ENCODE results near the gene CCRL2.
A peak's percentile ranks its signal among the peaks of the same experiment; 100 is the strongest.
"Not testable (repeated sequence)": the region's sequence is repeated elsewhere in the genome, so short reads cannot be mapped to it uniquely, and the experiment has no call there.

CCRL2 gene

GRCh38 chr3:46383951-46384330, 23.1 kb upstream of the CCRL2 start:
- peak overlapping the region; percentile 93 for H3K27ac ChIP-seq (ENCODE audit: low read length)
- H3K36me3 ChIP-seq (replicated peaks; ENCODE audit: insufficient read depth, low read length), result no peaks in the 10 kb centered on the region
- H2AFZ ChIP-seq (ENCODE audit: low read length), result peak overlapping the region; percentile 32; the same call in 1 of the 2 replicates
- no peak for TF ChIP-seq EZH2phosphoT487 (IDR thresholded peaks at IDR 0.05; ENCODE audit: low read length)
- TF ChIP-seq, protein P1, sequence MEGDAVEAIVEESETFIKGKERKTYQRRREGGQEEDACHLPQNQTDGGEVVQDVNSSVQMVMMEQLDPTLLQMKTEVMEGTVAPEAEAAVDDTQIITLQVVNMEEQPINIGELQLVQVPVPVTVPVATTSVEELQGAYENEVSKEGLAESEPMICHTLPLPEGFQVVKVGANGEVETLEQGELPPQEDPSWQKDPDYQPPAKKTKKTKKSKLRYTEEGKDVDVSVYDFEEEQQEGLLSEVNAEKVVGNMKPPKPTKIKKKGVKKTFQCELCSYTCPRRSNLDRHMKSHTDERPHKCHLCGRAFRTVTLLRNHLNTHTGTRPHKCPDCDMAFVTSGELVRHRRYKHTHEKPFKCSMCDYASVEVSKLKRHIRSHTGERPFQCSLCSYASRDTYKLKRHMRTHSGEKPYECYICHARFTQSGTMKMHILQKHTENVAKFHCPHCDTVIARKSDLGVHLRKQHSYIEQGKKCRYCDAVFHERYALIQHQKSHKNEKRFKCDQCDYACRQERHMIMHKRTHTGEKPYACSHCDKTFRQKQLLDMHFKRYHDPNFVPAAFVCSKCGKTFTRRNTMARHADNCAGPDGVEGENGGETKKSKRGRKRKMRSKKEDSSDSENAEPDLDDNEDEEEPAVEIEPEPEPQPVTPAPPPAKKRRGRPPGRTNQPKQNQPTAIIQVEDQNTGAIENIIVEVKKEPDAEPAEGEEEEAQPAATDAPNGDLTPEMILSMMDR (IDR thresholded peaks at IDR 0.05; ENCODE audit: low read length), result no peak
- peaks cover 52% of the 10 kb centered on the region for H3F3A ChIP-seq (ENCODE audit: insufficient read depth, low read length)
- H3K79me2 ChIP-seq (ENCODE audit: low read length), result no peaks in the 10 kb centered on the region
- no peaks in the 10 kb centered on the region for H3K27me3 ChIP-seq (replicated peaks; ENCODE audit: insufficient read depth, low read length)
- H3K4me1 ChIP-seq (ENCODE audit: low read length), result peaks cover 68% of the 10 kb centered on the region
- H3K9me3 ChIP-seq (replicated peaks; ENCODE audit: insufficient read depth, low read length), result no peaks in the 10 kb centered on the region
- peak overlapping the region; percentile 17 for H3K4me3 ChIP-seq (ENCODE audit: low read length)
- H3K9me2 ChIP-seq (replicated peaks; ENCODE audit: insufficient read depth, low read length), result no peaks in the 10 kb centered on the region
- H4K20me1 ChIP-seq (ENCODE audit: insufficient read depth, low read length), result no peaks in the 10 kb centered on the region
- peak overlapping the region; percentile 72 for H3K4me2 ChIP-seq (ENCODE audit: low read depth, low read length)
- peak overlapping the region; percentile 54; the same call in 1 of the 2 replicates for H3K9ac ChIP-seq (ENCODE audit: low read length)
- DNase-seq, result peak; percentile 72

GRCh38 chr3:46386205-46386604, 20.9 kb upstream of the CCRL2 start:
- Histone ChIP-seq H3K4me3 (ENCODE audit: low read length) (no peak overlapping the region), H3K9me3 (replicated peaks; ENCODE audit: insufficient read depth, low read length) (no peaks in the 10 kb centered on the region), H3F3A (ENCODE audit: insufficient read depth, low read length) (peaks cover 41% of the 10 kb centered on the region), H3K27ac (ENCODE audit: low read length) (peak overlapping the region; percentile 85), H3K4me1 (ENCODE audit: low read length) (peaks cover 62% of the 10 kb centered on the region), H3K9me2 (replicated peaks; ENCODE audit: insufficient read depth, low read length) (no peaks in the 10 kb centered on the region), H3K36me3 (replicated peaks; ENCODE audit: insufficient read depth, low read length) (no peaks in the 10 kb centered on the region), H3K4me2 (ENCODE audit: low read depth, low read length) (peak overlapping the region; percentile 46), H3K79me2 (ENCODE audit: low read length) (no peaks in the 10 kb centered on the region), H3K9ac (ENCODE audit: low read length) (peak overlapping the region; percentile 44; the same call in 1 of the 2 replicates), H3K27me3 (replicated peaks; ENCODE audit: insufficient read depth, low read length) (no peaks in the 10 kb centered on the region), H2AFZ (ENCODE audit: low read length) (no peak overlapping the region), H4K20me1 (ENCODE audit: insufficient read depth, low read length) (no peaks in the 10 kb centered on the region)
- DNase-seq, result peak; percentile 92
- TF ChIP-seq EZH2 (optimal IDR thresholded peaks at IDR 0.05; ENCODE audit: low read depth, low read length), result no peak
- TF ChIP-seq, protein P1 (IDR thresholded peaks at IDR 0.05; ENCODE audit: low read length), result no peak
- no peak for TF ChIP-seq EZH2phosphoT487 (IDR thresholded peaks at IDR 0.05; ENCODE audit: low read length)

DNA sequence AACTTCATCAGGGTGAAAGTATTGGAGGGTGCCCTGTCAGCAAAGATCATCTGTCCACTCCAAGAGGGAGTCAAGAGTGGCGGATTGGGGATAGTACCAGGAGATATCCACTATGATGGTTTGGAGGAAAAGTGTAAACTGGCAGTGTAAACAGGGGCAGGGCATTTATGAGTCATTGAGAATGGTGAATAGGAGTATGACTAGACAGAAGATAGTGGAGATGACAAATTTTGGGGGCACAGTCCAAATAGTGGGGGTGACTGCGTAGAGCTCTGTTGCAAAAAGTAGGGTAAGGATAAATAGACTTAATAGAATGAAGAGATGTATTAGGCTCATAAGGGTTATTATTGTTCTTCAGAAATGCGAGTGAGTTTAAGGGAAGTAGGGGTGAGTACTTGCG, 18.2 kb upstream of the CCRL2 start:
- H3K79me2 ChIP-seq (ENCODE audit: low read length), result not testable (repeated sequence)

GRCh38 chr3:46389306-46389705, 17.8 kb upstream of the CCRL2 start:
- Histone ChIP-seq H3F3A (ENCODE audit: insufficient read depth, low read length) (peaks cover 32% of the 10 kb centered on the region), H3K27ac (ENCODE audit: low read length) (no peak overlapping the region), H3K79me2 (ENCODE audit: low read length) (no peaks in the 10 kb centered on the region), H4K20me1 (ENCODE audit: insufficient read depth, low read length) (no peaks in the 10 kb centered on the region), H3K9me2 (replicated peaks; ENCODE audit: insufficient read depth, low read length) (no peaks in the 10 kb centered on the region), H3K4me3 (ENCODE audit: low read length) (no peak overlapping the region), H2AFZ (ENCODE audit: low read length) (no peak overlapping the region), H3K9me3 (replicated peaks; ENCODE audit: insufficient read depth, low read length) (no peaks in the 10 kb centered on the region), H3K27me3 (replicated peaks; ENCODE audit: insufficient read depth, low read length) (no peaks in the 10 kb centered on the region), H3K4me2 (ENCODE audit: low read depth, low read length) (no peak overlapping the region), H3K9ac (ENCODE audit: low read length) (no peak overlapping the region), H3K36me3 (replicated peaks; ENCODE audit: insufficient read depth, low read length) (no peaks in the 10 kb centered on the region), H3K4me1 (ENCODE audit: low read length) (peaks cover 68% of the 10 kb centered on the region)
- TF ChIP-seq, protein P1 (IDR thresholded peaks at IDR 0.05; ENCODE audit: low read length), result no peak
- TF ChIP-seq EZH2phosphoT487 (IDR thresholded peaks at IDR 0.05; ENCODE audit: low read length) (no peak), EZH2 (optimal IDR thresholded peaks at IDR 0.05; ENCODE audit: low read depth, low read length) (no peak)
- DNase-seq, result no peak

More for the DNA sequence above, 18.2 kb upstream of the CCRL2 start:
- not testable (repeated sequence) for H3K27ac ChIP-seq (ENCODE audit: low read length); H3K36me3 ChIP-seq (replicated peaks; ENCODE audit: insufficient read depth, low read length); H3K9ac ChIP-seq (ENCODE audit: low read length); H3K9me3 ChIP-seq (replicated peaks; ENCODE audit: insufficient read depth, low read length); H3K4me3 ChIP-seq (ENCODE audit: low read length); H3K9me2 ChIP-seq (replicated peaks; ENCODE audit: insufficient read depth, low read length); DNase-seq; H4K20me1 ChIP-seq (ENCODE audit: insufficient read depth, low read length); H2AFZ ChIP-seq (ENCODE audit: low read length); H3K4me2 ChIP-seq (ENCODE audit: low read depth, low read length); H3K27me3 ChIP-seq (replicated peaks; ENCODE audit: insufficient read depth, low read length)
- Histone ChIP-seq H3K4me1 (ENCODE audit: low read length) (peaks cover 68% of the 10 kb centered on the region), H3F3A (ENCODE audit: insufficient read depth, low read length) (peaks cover 32% of the 10 kb centered on the region)

DNA sequence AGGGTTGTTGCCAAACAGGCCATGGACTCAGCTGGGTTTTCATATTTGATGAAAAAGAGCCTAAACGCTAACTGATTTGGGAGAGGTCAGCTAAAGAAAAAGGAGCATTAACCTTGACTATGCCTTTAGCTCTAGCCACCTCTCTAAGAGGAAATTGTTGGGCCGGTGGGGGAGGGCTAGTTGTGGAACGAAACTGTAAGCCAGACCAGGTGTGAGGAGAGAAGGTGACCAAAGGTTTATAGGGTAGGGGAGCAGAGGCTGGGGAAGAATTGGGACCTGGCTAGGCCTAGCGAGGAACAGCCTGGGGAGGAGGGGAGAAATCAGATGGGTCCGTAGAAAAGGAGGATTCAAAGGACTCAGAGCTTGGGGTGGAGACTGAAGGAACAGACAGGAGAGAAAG, 15.5 kb upstream of the CCRL2 start:
- not testable (repeated sequence) for H3K27me3 ChIP-seq (replicated peaks; ENCODE audit: insufficient read depth, low read length); H3K9me2 ChIP-seq (replicated peaks; ENCODE audit: insufficient read depth, low read length); H3K36me3 ChIP-seq (replicated peaks; ENCODE audit: insufficient read depth, low read length); H3K9me3 ChIP-seq (replicated peaks; ENCODE audit: insufficient read depth, low read length); H4K20me1 ChIP-seq (ENCODE audit: insufficient read depth, low read length); H3K79me2 ChIP-seq (ENCODE audit: low read length); H2AFZ ChIP-seq (ENCODE audit: low read length); H3K4me3 ChIP-seq (ENCODE audit: low read length)
- peak overlapping the region; percentile 30; the same call in 1 of the 2 replicates for H3K9ac ChIP-seq (ENCODE audit: low read length)
- H3F3A ChIP-seq (ENCODE audit: insufficient read depth, low read length), result peaks cover 27% of the 10 kb centered on the region
- H3K27ac ChIP-seq (ENCODE audit: low read length), result peak overlapping the region; percentile 69
- H3K4me2 ChIP-seq (ENCODE audit: low read depth, low read length), result peak overlapping the region; percentile 35; the same call in 1 of the 2 replicates
- DNase-seq, result peak; percentile 87
- peaks cover 70% of the 10 kb centered on the region for H3K4me1 ChIP-seq (ENCODE audit: low read length)
